NCI-H345 (cell line): Measurements from ENCODE around the gene ALG1L2.
A peak's percentile ranks its signal among the peaks of the same experiment; 100 is the strongest.
"Not testable (repeated sequence)": the region's sequence is repeated elsewhere in the genome, so short reads cannot be mapped to it uniquely, and the experiment has no call there.

Source experiments
- DNase-seq: peaks from one replicate; lab custom pipeline; 2025; lab: John Stamatoyannopoulos, UW

The ALG1L2 gene

GRCh38 chr3:130093741-130094391 is 12.2 kb downstream of the ALG1L2 start:
- DNase-seq: no peak

GRCh38 chr3:130094491-130094941 is 12.9 kb downstream of the ALG1L2 start:
- not testable (repeated sequence) for DNase-seq

- not testable (repeated sequence) for DNase-seq
These were observed 14.2 kb downstream of the ALG1L2 start for GRCh38 chr3:130095858-130096257.

GRCh38 chr3:130097096-130097495 is 15.5 kb downstream of the ALG1L2 start:
- not testable (repeated sequence) for DNase-seq

- DNase-seq: peak; percentile 23
These were observed 16.3 kb downstream of the ALG1L2 start for GRCh38 chr3:130097690-130098638.

GRCh38 chr3:130098639-130099385 is 17.2 kb downstream of the ALG1L2 start:
- DNase-seq: peak; percentile 23

- DNase-seq: not testable (repeated sequence)
These were observed 20.9 kb downstream of the ALG1L2 start for GRCh38 chr3:130102545-130102944.

- not testable (repeated sequence) for DNase-seq
These were observed 22.6 kb downstream of the ALG1L2 start for GRCh38 chr3:130104191-130104590.

GRCh38 chr3:130107333-130107995 is 25.8 kb downstream of the ALG1L2 start:
- DNase-seq: not testable (repeated sequence)

- not testable (repeated sequence) for DNase-seq
These were observed 27.4 kb downstream of the ALG1L2 start for GRCh38 chr3:130108836-130109585.

- DNase-seq: not testable (repeated sequence)
These were observed 28.9 kb downstream of the ALG1L2 start for GRCh38 chr3:130110386-130111169.

- peak; percentile 96 for DNase-seq
These were observed 29.7 kb downstream of the ALG1L2 start for GRCh38 chr3:130111185-130111864.

GRCh38 chr3:130111865-130112747 is 30.5 kb downstream of the ALG1L2 start:
- DNase-seq: peak; percentile 96

- DNase-seq: not testable (repeated sequence)
These were observed 31.1 kb downstream of the ALG1L2 start for GRCh38 chr3:130112748-130113073.

- not testable (repeated sequence) for DNase-seq
These were observed 33.8 kb downstream of the ALG1L2 start for GRCh38 chr3:130115400-130115799.

- DNase-seq: no peak
These were observed 36.3 kb downstream of the ALG1L2 start for GRCh38 chr3:130117933-130118332.

- peak; percentile 88 for DNase-seq
These were observed 38.2 kb downstream of the ALG1L2 start for GRCh38 chr3:130119824-130120223.

- DNase-seq: not testable (repeated sequence)
These were observed 38.7 kb downstream of the ALG1L2 start for GRCh38 chr3:130120291-130120690.
